ENCODE data around the gene UBE2E1. TPM values are rescaled to one million over a fixed set of nuclear protein-coding genes. Genes with fewer than 3 reads are reported as not detected.

The UBE2E1 gene
- total RNA-seq, 1 donor from 2014 or later = 124 TPM

- TF ChIP-seq, protein P1, sequence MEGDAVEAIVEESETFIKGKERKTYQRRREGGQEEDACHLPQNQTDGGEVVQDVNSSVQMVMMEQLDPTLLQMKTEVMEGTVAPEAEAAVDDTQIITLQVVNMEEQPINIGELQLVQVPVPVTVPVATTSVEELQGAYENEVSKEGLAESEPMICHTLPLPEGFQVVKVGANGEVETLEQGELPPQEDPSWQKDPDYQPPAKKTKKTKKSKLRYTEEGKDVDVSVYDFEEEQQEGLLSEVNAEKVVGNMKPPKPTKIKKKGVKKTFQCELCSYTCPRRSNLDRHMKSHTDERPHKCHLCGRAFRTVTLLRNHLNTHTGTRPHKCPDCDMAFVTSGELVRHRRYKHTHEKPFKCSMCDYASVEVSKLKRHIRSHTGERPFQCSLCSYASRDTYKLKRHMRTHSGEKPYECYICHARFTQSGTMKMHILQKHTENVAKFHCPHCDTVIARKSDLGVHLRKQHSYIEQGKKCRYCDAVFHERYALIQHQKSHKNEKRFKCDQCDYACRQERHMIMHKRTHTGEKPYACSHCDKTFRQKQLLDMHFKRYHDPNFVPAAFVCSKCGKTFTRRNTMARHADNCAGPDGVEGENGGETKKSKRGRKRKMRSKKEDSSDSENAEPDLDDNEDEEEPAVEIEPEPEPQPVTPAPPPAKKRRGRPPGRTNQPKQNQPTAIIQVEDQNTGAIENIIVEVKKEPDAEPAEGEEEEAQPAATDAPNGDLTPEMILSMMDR (IDR thresholded peaks at IDR 0.05) = no peak
- no peak for TF ChIP-seq POLR2A (IDR thresholded peaks at IDR 0.05)
- H3K27me3 ChIP-seq = no peaks in the 10 kb centered on the region
- intact Hi-C loops (cut with DNase I) = no loop called here
- H3K4me3 ChIP-seq = peak overlapping the region; percentile 66 to 83
- H3K4me1 ChIP-seq = peaks cover 51% of the 10 kb centered on the region
- no peaks in the 10 kb centered on the region for H3K9me3 ChIP-seq
- DNase-seq (ENCODE audit: extremely low spot score in 2 of 2) = no peak
- no peaks in the 10 kb centered on the region for H3K36me3 ChIP-seq
- peak overlapping the region; percentile 81 for H3K27ac ChIP-seq
Measured at GRCh38 chr3:23810343-23811184, 4.8 kb downstream of the UBE2E1 start.

DNA sequence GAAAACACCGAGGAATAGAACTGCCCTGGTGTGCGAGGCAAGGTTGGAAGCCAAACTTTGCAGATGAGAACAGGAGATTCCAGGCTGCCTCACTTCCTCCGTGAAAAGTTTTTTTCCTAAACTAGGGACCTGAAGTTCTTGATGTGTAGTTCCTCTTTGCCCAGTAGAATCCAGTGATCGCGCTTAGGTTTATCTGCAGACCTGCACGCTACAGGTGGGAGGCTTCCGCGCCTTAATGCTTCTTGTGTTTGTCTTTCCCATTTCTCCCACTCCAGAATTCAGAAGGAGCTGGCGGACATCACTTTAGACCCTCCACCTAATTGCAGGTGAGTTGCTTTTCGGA, 5.4 kb downstream of the UBE2E1 start:
- H3K27me3 ChIP-seq = no peaks in the 10 kb centered on the region
- H3K27ac ChIP-seq = peak overlapping the region; percentile 81
- DNase-seq (ENCODE audit: extremely low spot score in 2 of 2) = no peak
- intact Hi-C loops (cut with DNase I) = no loop called here
- peak overlapping the region; percentile 66 to 83 for H3K4me3 ChIP-seq
- H3K36me3 ChIP-seq = no peaks in the 10 kb centered on the region
- H3K4me1 ChIP-seq = peaks cover 50% of the 10 kb centered on the region
- TF ChIP-seq POLR2A (IDR thresholded peaks at IDR 0.05) (no peak), POLR2AphosphoS5 (IDR thresholded peaks at IDR 0.05; ENCODE audit: insufficient read depth in 1 of 2, low read depth in 1 of 2) (no peak)
- TF ChIP-seq, protein P1 (IDR thresholded peaks at IDR 0.05) = no peak
- no peaks in the 10 kb centered on the region for H3K9me3 ChIP-seq

DNA sequence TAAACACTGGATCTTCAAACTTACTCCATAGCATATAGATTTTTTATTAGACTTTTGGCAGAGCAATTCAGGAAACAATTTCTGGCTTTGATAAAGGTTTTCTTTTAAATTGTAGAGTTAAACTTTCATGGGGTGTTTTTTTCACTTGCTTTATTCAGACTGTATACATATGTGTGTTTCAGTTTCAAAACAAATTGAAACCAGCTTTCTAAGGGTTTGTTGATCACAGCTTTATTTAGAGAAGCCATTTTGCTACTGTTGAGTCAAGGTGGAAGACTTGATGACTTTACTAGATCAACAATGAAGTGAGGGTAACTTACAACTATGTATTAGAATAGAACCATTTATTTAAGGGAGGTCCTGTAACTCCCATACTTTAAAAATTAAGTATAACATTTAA, 6.2 kb downstream of the UBE2E1 start:
- TF ChIP-seq, protein P1 (IDR thresholded peaks at IDR 0.05) = no peak
- no peak for TF ChIP-seq POLR2A (IDR thresholded peaks at IDR 0.05)
- no peak for TF ChIP-seq POLR2AphosphoS5 (IDR thresholded peaks at IDR 0.05; ENCODE audit: insufficient read depth in 1 of 2, low read depth in 1 of 2)
- DNase-seq (ENCODE audit: extremely low spot score in 2 of 2) = no peak
- Histone ChIP-seq H3K27me3 (no peaks in the 10 kb centered on the region), H3K36me3 (no peaks in the 10 kb centered on the region), H3K4me3 (no peak overlapping the region), H3K4me1 (peaks cover 49% of the 10 kb centered on the region), H3K27ac (no peak overlapping the region), H3K9me3 (no peaks in the 10 kb centered on the region)
- intact Hi-C loops (cut with DNase I) = no loop called here

- no peak overlapping the region for H3K4me3 ChIP-seq
- no peaks in the 10 kb centered on the region for H3K27me3 ChIP-seq
- H3K9me3 ChIP-seq = no peaks in the 10 kb centered on the region
- TF ChIP-seq POLR2A (IDR thresholded peaks at IDR 0.05) (no peak), POLR2AphosphoS5 (IDR thresholded peaks at IDR 0.05; ENCODE audit: insufficient read depth in 1 of 2, low read depth in 1 of 2) (no peak)
- TF ChIP-seq, protein P1 (IDR thresholded peaks at IDR 0.05) = no peak
- intact Hi-C loops (cut with DNase I) = no loop called here
- no peak for DNase-seq (ENCODE audit: extremely low spot score in 2 of 2)
- H3K27ac ChIP-seq = no peak overlapping the region
- H3K36me3 ChIP-seq = no peaks in the 10 kb centered on the region
- peaks cover 34% of the 10 kb centered on the region for H3K4me1 ChIP-seq
Measured at GRCh38 chr3:23815879-23816278, 10.1 kb downstream of the UBE2E1 start.

- Histone ChIP-seq H3K4me3 (no peak overlapping the region), H3K9me3 (no peaks in the 10 kb centered on the region), H3K4me1 (peaks cover 34% of the 10 kb centered on the region), H3K27me3 (no peaks in the 10 kb centered on the region), H3K36me3 (no peaks in the 10 kb centered on the region), H3K27ac (no peak overlapping the region)
- no peak for DNase-seq (ENCODE audit: extremely low spot score in 2 of 2)
- intact Hi-C loops (cut with DNase I) = no loop called here
- no peak for TF ChIP-seq POLR2A (IDR thresholded peaks at IDR 0.05)
- TF ChIP-seq POLR2AphosphoS5 (IDR thresholded peaks at IDR 0.05; ENCODE audit: insufficient read depth in 1 of 2, low read depth in 1 of 2) = no peak
- TF ChIP-seq, protein P1 (IDR thresholded peaks at IDR 0.05) = no peak
Measured at GRCh38 chr3:23816721-23817120, 11.0 kb downstream of the UBE2E1 start.
